HCT116 (cell line): ENCODE measurements around the gene UQCR11. TPM values are rescaled to one million over a fixed set of nuclear protein-coding genes. Genes with fewer than 3 reads are reported as not detected.

Experiments used
- ATAC-seq: fragments of 200-7000 bp; cut with Tn5 transposase; 2 replicates; pipeline ENCODE4 v1.9.1; 2020; ENCODE audit warnings: mild to moderate bottlenecking, moderate library complexity
- BruUV-seq: library from RNA; stranded (reverse); fragments of 400-500 nt; replicated peaks from 2 replicates; lab custom pipeline; 2021; lab: Mats Ljungman, UMichigan
- CTCF ChIA-PET: fragments of 300-600 bp; sonication (Branson Sonifier 250); formaldehyde crosslinking; loops from one replicate; lab custom pipeline; 2021; ENCODE audit warnings: antibody characterized with exemption; lab: Charles Lee
- POLR2A ChIA-PET: fragments of 300-600, 350-600 bp; sonication (Branson Sonifier 250); formaldehyde crosslinking; loops from one replicate; lab custom pipeline; 2021; ENCODE audit warnings: antibody characterized with exemption; lab: Charles Lee
- RAD21 ChIA-PET, 2 experiments: fragments of 300-600 bp; sonication (Branson Sonifier 250); formaldehyde crosslinking; loops; one replicate each; lab custom pipeline; 2023; ENCODE audit warnings: low total read pairs in 2 of 2; ENCODE audit not compliant: uncharacterized antibody in 2 of 2, unreplicated experiment in 2 of 2, low non-redundant PET in 1 of 2; lab: Charles Lee
- DNase-seq: peaks from one replicate; pipeline ENCODE4 v3.0.0-alpha.2; 2010; ENCODE audit warnings: low read depth, low spot score
- H2AFZ ChIP-seq: fragments of 200-600 bp; shearing (Covaris generic), sonication (generic); 2 replicates; pipeline ENCODE4 v1.6.1; 2017; ENCODE audit warnings: low read depth, mixed run types, mixed read lengths, antibody characterized with exemption, low read length; ENCODE audit not compliant: poor library complexity, severe bottlenecking
- H3K27ac ChIP-seq: 2 replicates; pipeline ENCODE4 v1.5.1; 2012; ENCODE audit warnings: low read depth, low read length
- H3K27me3 ChIP-seq: fragments of 200-600 bp; sonication (generic); 2 replicates; pipeline ENCODE4 v1.6.1; 2016; ENCODE audit warnings: mixed run types, low read length, mixed read lengths; ENCODE audit not compliant: insufficient read depth
- H3K36me3 ChIP-seq, 2 experiments: fragments of 200-500 bp in 1 of 2; fragments of 200-600 bp in 1 of 2; sonication (Bioruptor generic) in 1 of 2; sonication (generic) in 1 of 2; 2 replicates each; pipeline versions ENCODE4 v1.5.1 to v1.6.1; 2014 to 2016; ENCODE audit warnings: low read length in 2 of 2, inconsistent platforms in 1 of 2, mixed read lengths in 1 of 2, mixed run types in 1 of 2; ENCODE audit not compliant: insufficient read depth in 2 of 2, control insufficient read depth in 1 of 2
- H3K4me1 ChIP-seq, 2 experiments: fragments of 200-600 bp in 1 of 2; sonication (generic) in 1 of 2; 2 replicates each; pipeline versions ENCODE4 v1.5.1 to v1.6.1; 2012 to 2017; ENCODE audit warnings: low read length in 2 of 2, inconsistent platforms in 1 of 2, mild to moderate bottlenecking in 1 of 2, mixed read lengths in 1 of 2, mixed run types in 1 of 2, moderate library complexity in 1 of 2; ENCODE audit not compliant: insufficient read depth in 2 of 2, control insufficient read depth in 1 of 2
- H3K4me2 ChIP-seq: fragments of 200-600 bp; sonication (generic); 2 replicates; pipeline ENCODE4 v1.6.1; 2017; ENCODE audit warnings: mixed run types, low read length, mixed read lengths
- H3K4me3 ChIP-seq, 2 experiments: fragments of 200-600 bp in 1 of 2; sonication (generic) in 1 of 2; replicated peaks in 1 of 2; 2 replicates each; pipeline ENCODE4 v1.5.1; 2011 to 2016; ENCODE audit warnings: low read length in 2 of 2, control low read depth in 1 of 2, low read depth in 1 of 2, mild to moderate bottlenecking in 1 of 2, mixed read lengths in 1 of 2, mixed run types in 1 of 2
- H3K79me2 ChIP-seq: fragments of 200-600 bp; sonication (generic); 2 replicates; pipeline ENCODE4 v1.6.1; 2017; ENCODE audit warnings: mild to moderate bottlenecking, mixed run types, low read length, moderate library complexity, mixed read lengths; ENCODE audit not compliant: insufficient read depth
- H3K9ac ChIP-seq: fragments of 200-600 bp; sonication (generic); 2 replicates; pipeline ENCODE4 v1.6.1; 2016; ENCODE audit warnings: low read length, mixed read lengths
- H3K9me2 ChIP-seq: fragments of 200-600 bp; sonication (generic), shearing (Covaris generic); 2 replicates; pipeline ENCODE4 v1.6.1; 2017; ENCODE audit warnings: mixed run types, mild to moderate bottlenecking, moderate library complexity; ENCODE audit not compliant: insufficient read depth
- H3K9me3 ChIP-seq, 2 experiments: fragments of 200-500 bp in 1 of 2; fragments of 200-600 bp in 1 of 2; sonication (Bioruptor generic) in 1 of 2; sonication (generic) in 1 of 2; 2 replicates each; pipeline ENCODE4 v1.6.1; 2014 to 2017; ENCODE audit warnings: low read length in 2 of 2, mixed read lengths in 2 of 2, inconsistent platforms in 1 of 2, low read depth in 1 of 2, mild to moderate bottlenecking in 1 of 2, mixed run types in 1 of 2, moderate library complexity in 1 of 2; ENCODE audit not compliant: control insufficient read depth in 1 of 2, insufficient read depth in 1 of 2
- H4K20me1 ChIP-seq: fragments of 200-600 bp; sonication (generic), shearing (Covaris generic); 2 replicates; pipeline ENCODE4 v1.6.1; 2017; ENCODE audit warnings: mixed run types, mild to moderate bottlenecking, moderate library complexity; ENCODE audit not compliant: insufficient read depth
- EZH2 ChIP-seq: fragments of 200-600 bp; sonication (generic); IDR thresholded peaks from 2 replicates; pipeline ENCODE4 v1.6.1; 2017; ENCODE audit warnings: antibody characterized with exemption, mixed run types
- intact Hi-C: fragments of 100-400 bp; cut with micrococcal nuclease; formaldehyde crosslinking; loops from 2 replicates; pipeline ENCODE4 v1.10.0; 2022
- total RNA-seq: library from RNA; stranded (reverse); gene quantifications from one replicate; pipeline ENCODE4 v1.2.1, GENCODE V29; 2021; ENCODE audit not compliant: unreplicated experiment
- TF ChIP-seq, protein P1 (sequence below), 3 experiments: fragments of 200-600 bp in 1 of 3; sonication (generic) in 1 of 3; IDR thresholded peaks in 2 of 3; conservative IDR thresholded peaks in 1 of 3; 2 replicates each; pipeline ENCODE4 v1.5.1; 2012 to 2017; ENCODE audit warnings: low read depth in 2 of 3, low read length in 2 of 3, antibody characterized with exemption in 1 of 3, borderline replicate concordance in 1 of 3, control low read depth in 1 of 3, mild to moderate bottlenecking in 1 of 3, mixed read lengths in 1 of 3, mixed run types in 1 of 3, moderate library complexity in 1 of 3; ENCODE audit not compliant: insufficient read depth in 1 of 3

UQCR11 gene
- total RNA-seq, 1 experiment from 2014 or later, result 303 TPM

DNA sequence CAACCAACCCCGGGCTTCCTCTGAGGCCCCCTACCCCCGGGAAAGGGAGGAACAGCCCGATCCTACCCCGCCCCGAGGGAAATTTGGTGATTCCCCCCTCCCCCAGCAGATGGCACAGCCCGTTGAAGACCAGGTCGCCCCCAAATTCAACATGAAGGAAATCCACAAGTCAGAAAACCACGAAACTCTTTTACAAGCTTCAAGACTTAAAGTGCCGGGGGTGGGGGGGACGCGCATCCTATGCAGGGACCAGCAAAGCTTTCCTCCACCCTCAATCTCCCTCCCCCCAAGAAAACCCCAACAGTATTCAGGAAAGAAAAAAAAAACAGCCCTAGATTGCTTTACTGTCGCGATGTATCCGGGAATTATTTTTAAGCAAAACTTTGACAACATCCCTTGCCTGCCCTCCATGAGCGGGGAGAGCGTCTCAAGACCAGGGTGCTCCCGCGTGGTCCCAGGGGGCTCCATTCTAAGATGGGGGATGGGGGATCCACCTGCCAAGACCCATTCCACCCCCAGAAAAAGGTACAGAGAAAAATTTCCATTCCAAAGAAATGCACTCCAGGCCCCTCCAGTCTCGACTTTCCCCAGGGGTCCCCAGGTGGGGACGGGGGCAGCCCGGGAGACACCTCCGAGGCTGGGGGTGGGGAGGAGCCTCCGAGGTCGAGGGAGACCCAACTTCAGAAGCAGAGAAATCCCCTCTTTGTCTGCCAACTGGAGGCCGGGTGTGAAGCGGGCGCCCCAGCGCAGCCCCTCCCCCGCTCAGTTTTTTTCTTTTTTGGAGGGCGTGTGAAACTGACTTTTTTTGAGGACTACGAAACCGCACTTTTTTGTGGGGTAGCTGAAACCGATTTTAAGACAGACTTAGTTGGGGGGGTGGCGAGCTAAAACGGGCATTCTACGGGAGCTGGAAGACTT is 45.6 kb upstream of the UQCR11 start:
- POLR2A ChIA-PET, result interaction anchor here (1.8 kb wide), 1 partner anchor 97 kb away, joined by 4 read pairs; no protein-coding TSS in a partner anchor
- H3K4me1 ChIP-seq, result peaks cover 20 to 40% of the 10 kb centered on the region in 2 experiments
- TF ChIP-seq EZH2, result no peak
- TF ChIP-seq, protein P1, sequence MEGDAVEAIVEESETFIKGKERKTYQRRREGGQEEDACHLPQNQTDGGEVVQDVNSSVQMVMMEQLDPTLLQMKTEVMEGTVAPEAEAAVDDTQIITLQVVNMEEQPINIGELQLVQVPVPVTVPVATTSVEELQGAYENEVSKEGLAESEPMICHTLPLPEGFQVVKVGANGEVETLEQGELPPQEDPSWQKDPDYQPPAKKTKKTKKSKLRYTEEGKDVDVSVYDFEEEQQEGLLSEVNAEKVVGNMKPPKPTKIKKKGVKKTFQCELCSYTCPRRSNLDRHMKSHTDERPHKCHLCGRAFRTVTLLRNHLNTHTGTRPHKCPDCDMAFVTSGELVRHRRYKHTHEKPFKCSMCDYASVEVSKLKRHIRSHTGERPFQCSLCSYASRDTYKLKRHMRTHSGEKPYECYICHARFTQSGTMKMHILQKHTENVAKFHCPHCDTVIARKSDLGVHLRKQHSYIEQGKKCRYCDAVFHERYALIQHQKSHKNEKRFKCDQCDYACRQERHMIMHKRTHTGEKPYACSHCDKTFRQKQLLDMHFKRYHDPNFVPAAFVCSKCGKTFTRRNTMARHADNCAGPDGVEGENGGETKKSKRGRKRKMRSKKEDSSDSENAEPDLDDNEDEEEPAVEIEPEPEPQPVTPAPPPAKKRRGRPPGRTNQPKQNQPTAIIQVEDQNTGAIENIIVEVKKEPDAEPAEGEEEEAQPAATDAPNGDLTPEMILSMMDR (IDR thresholded peaks at IDR 0.05 in 2 of 3, conservative IDR thresholded peaks at IDR 0.05 in 1 of 3; ENCODE audit: borderline replicate concordance in 1 of 3, insufficient read depth in 1 of 3, low read depth in 2 of 3, low read length in 2 of 3), result 0 out of 6 replicates have a peak, but pooled peaks of 2 of the 3 experiments have one; percentile 3 to 17
- TF ChIP-seq, all 23 proteins: peak for 1
- H3K9ac ChIP-seq, result peak overlapping the region; percentile 84
- ChIA-PET RAD21 (interaction anchor here in 1 of 2 experiments (0.6 kb wide), 1 partner anchor 345 kb away, joined by 5 read pairs; no protein-coding TSS in a partner anchor), CTCF (interaction anchor here (0.7 kb wide), 1 partner anchor 12 kb away, joined by 3 read pairs; no protein-coding TSS in a partner anchor)
- no peak for ATAC-seq
- no peak for DNase-seq
- H2AFZ ChIP-seq, result no peak overlapping the region
- peak overlapping the region; percentile 82 for H3K27ac ChIP-seq
- BruUV-seq, result TSS peak; percentile 63
- H3K27me3 ChIP-seq, result no peaks in the 10 kb centered on the region
- H3K9me3 ChIP-seq, result no peaks in the 10 kb centered on the region
- no peaks in the 10 kb centered on the region for H3K9me2 ChIP-seq
- H3K4me3 ChIP-seq, result peak overlapping the region; percentile 58 to 83
- peak overlapping the region; percentile 83 for H3K4me2 ChIP-seq
- no peaks in the 10 kb centered on the region for H4K20me1 ChIP-seq
- intact Hi-C loops, result no loop called here
- H3K36me3 ChIP-seq, result peaks cover 10 to 27% of the 10 kb centered on the region in 2 experiments; a peak in 3 of 4 replicates
- peaks cover 50% of the 10 kb centered on the region for H3K79me2 ChIP-seq
